Gastrocnemius medialis (tissue), 4 donors: Measurements from ENCODE around the gene ESPN.
"Not testable (repeated sequence)": the region's sequence is repeated elsewhere in the genome, so short reads cannot be mapped to it uniquely, and the experiment has no call there.

ENCODE experiments used
- CTCF ChIP-seq, 5 experiments: fragments of 450-650 bp in 3 of 5; fragments of 200-600 bp in 2 of 5; sonication (generic) in 2 of 5; IDR thresholded peaks in 4 of 5; conservative IDR thresholded peaks in 1 of 5; 1 replicate in 4 of 5; 2 replicates in 1 of 5; pipeline ENCODE4 v1.5.1; 2016 to 2019; ENCODE audit warnings: antibody characterized with exemption in 5 of 5, mild to moderate bottlenecking in 3 of 5, moderate library complexity in 3 of 5
- POLR2A ChIP-seq, 2 donors: fragments of 450-650 bp; IDR thresholded peaks; one replicate each; pipeline ENCODE4 v1.6.1; 2017; ENCODE audit warnings: antibody characterized with exemption in 2 of 2, mild to moderate bottlenecking in 2 of 2, moderate library complexity in 2 of 2

GRCh38 chr1:6395130-6395529 lies 29.4 kb upstream of the ESPN start:
- TF ChIP-seq CTCF (IDR thresholded peaks at IDR 0.05 in 4 of 5, conservative IDR thresholded peaks at IDR 0.05 in 1 of 5); POLR2A (IDR thresholded peaks at IDR 0.05): not testable (repeated sequence)
